Liver (tissue), 3 donors: Measurements from ENCODE around the gene ATAD3A.

Experiments used
- JUND ChIP-seq, 2 donors: IDR thresholded peaks; 2 replicates each; pipeline ENCODE4 v1.6.1; 2016; ENCODE audit warnings: antibody characterized with exemption in 2 of 2
- TF ChIP-seq, protein P1 (sequence below): fragments of 150-350 bp; IDR thresholded peaks from 2 replicates; pipeline ENCODE4 v1.5.1; 2017; ENCODE audit warnings: improper control_type of control experiment, low read depth, low read length; ENCODE audit not compliant: missing input control
- donor health status: healthy.
- donor health status: healthy.

DNA sequence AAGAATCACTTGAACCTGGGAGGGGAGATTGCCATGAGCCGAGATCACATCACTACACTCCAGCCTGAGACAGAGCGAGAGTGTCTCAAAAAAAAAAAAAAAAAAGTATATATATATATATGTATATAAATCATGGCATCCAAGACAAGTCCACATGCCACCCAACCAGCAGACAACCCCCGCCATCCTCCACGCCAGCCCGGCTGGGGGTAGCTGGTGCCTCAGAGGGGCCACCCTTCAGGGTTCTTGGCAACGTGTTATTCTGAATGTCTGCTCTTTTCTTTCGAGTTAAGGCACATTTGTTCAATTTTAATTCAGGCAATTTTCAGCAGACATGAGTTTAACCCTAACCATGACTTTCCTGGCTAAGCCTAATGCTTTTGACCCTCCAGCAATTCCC is 38.1 kb downstream of the ATAD3A start:
- TF ChIP-seq, protein P1, sequence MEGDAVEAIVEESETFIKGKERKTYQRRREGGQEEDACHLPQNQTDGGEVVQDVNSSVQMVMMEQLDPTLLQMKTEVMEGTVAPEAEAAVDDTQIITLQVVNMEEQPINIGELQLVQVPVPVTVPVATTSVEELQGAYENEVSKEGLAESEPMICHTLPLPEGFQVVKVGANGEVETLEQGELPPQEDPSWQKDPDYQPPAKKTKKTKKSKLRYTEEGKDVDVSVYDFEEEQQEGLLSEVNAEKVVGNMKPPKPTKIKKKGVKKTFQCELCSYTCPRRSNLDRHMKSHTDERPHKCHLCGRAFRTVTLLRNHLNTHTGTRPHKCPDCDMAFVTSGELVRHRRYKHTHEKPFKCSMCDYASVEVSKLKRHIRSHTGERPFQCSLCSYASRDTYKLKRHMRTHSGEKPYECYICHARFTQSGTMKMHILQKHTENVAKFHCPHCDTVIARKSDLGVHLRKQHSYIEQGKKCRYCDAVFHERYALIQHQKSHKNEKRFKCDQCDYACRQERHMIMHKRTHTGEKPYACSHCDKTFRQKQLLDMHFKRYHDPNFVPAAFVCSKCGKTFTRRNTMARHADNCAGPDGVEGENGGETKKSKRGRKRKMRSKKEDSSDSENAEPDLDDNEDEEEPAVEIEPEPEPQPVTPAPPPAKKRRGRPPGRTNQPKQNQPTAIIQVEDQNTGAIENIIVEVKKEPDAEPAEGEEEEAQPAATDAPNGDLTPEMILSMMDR: no peak
- no peak for TF ChIP-seq JUND (IDR thresholded peaks at IDR 0.05)
